ENCODE measurements around the gene BRF1. TPM values are rescaled to one million over a fixed set of nuclear protein-coding genes. Genes with fewer than 3 reads are reported as not detected.

The BRF1 gene
- total RNA-seq, 1 experiment from 2014 or later = 41.8 TPM

DNA sequence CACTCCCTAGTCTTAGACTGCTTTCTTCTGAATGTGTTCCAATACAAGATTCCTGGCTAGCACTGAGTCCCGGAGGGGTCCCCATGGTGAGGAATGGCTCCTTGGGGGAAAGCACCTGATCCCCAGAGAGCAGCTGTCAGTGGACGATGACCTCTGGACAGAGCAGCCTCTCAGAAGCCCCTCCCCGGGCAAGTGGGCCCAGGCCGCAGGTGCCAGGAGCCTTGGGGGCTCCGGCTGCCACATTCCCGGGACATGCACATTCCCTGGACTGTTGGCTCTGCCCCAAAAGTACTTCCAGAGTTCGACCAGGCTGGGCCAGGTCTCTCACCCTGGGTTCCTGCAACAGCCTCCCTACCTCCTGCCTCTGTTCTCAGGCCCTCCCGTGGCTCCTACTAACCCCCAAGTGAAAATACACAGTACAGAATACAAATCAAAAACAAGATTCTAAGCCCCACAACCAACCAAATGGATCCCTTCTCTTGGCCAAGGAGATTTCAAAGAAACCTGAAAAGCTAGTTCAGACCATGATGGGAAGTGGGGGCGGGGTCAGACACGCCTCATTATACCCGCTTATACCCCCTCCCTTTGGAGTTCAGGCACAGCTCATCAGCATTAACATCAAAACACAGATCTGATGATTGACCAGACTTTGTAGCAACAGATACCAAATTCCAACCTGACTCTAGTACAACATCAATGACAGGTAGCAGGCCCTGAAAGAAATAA lies 75.8 kb downstream of the BRF1 start:
- intact Hi-C loops (cut with micrococcal nuclease; ENCODE audit: unreplicated experiment) = no loop called here
- Histone ChIP-seq H3K27ac (ENCODE audit: low read depth, low read length, poor library complexity, severe bottlenecking) (no peak overlapping the region), H3K4me1 (ENCODE audit: insufficient read depth, low read length, poor library complexity, severe bottlenecking) (no peaks in the 10 kb centered on the region), H3K27me3 (replicated peaks; ENCODE audit: insufficient read depth, low read depth, low read length, poor library complexity) (no peaks in the 10 kb centered on the region), H3K4me3 (ENCODE audit: low read depth, low read length, poor library complexity, severe bottlenecking) (no peak overlapping the region), H3K36me3 (ENCODE audit: insufficient read depth, low read length, poor library complexity, severe bottlenecking) (peaks cover 12% of the 10 kb centered on the region), H3K9me3 (ENCODE audit: low read depth, low read length, poor library complexity, severe bottlenecking) (no peaks in the 10 kb centered on the region)
- POLR2A ChIA-PET (ENCODE audit: low non-redundant PET) = no interaction called here
- CTCF ChIA-PET = no interaction called here
- BruUV-seq (replicated peaks) = no TSS peak
- no peak for DNase-seq (ENCODE audit: low spot score)
- TF ChIP-seq EZH2 (IDR thresholded peaks at IDR 0.05; ENCODE audit: borderline replicate concordance, low read depth, low read length, poor library complexity, severe bottlenecking) = no peak
- TF ChIP-seq, protein P1, sequence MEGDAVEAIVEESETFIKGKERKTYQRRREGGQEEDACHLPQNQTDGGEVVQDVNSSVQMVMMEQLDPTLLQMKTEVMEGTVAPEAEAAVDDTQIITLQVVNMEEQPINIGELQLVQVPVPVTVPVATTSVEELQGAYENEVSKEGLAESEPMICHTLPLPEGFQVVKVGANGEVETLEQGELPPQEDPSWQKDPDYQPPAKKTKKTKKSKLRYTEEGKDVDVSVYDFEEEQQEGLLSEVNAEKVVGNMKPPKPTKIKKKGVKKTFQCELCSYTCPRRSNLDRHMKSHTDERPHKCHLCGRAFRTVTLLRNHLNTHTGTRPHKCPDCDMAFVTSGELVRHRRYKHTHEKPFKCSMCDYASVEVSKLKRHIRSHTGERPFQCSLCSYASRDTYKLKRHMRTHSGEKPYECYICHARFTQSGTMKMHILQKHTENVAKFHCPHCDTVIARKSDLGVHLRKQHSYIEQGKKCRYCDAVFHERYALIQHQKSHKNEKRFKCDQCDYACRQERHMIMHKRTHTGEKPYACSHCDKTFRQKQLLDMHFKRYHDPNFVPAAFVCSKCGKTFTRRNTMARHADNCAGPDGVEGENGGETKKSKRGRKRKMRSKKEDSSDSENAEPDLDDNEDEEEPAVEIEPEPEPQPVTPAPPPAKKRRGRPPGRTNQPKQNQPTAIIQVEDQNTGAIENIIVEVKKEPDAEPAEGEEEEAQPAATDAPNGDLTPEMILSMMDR (conservative IDR thresholded peaks at IDR 0.05; ENCODE audit: low read depth, low read length) = no peak

- Histone ChIP-seq H3K36me3 (ENCODE audit: insufficient read depth, low read length, poor library complexity, severe bottlenecking) (peaks cover 12% of the 10 kb centered on the region), H3K9me3 (ENCODE audit: low read depth, low read length, poor library complexity, severe bottlenecking) (no peaks in the 10 kb centered on the region), H3K27ac (ENCODE audit: low read depth, low read length, poor library complexity, severe bottlenecking) (no peak overlapping the region), H3K4me1 (ENCODE audit: insufficient read depth, low read length, poor library complexity, severe bottlenecking) (no peaks in the 10 kb centered on the region), H3K4me3 (ENCODE audit: low read depth, low read length, poor library complexity, severe bottlenecking) (no peak overlapping the region), H3K27me3 (replicated peaks; ENCODE audit: insufficient read depth, low read depth, low read length, poor library complexity) (no peaks in the 10 kb centered on the region)
- intact Hi-C loops (cut with micrococcal nuclease; ENCODE audit: unreplicated experiment) = no loop called here
- POLR2A ChIA-PET (ENCODE audit: low non-redundant PET) = no interaction called here
- CTCF ChIA-PET = no interaction called here
- no TSS peak for BruUV-seq (replicated peaks)
- no peak for DNase-seq (ENCODE audit: low spot score)
- no peak for TF ChIP-seq EZH2 (IDR thresholded peaks at IDR 0.05; ENCODE audit: borderline replicate concordance, low read depth, low read length, poor library complexity, severe bottlenecking)
- TF ChIP-seq, protein P1 (conservative IDR thresholded peaks at IDR 0.05; ENCODE audit: low read depth, low read length) = no peak
Observed at GRCh38 chr14:105223770-105224544, 76.8 kb downstream of the BRF1 start.

DNA sequence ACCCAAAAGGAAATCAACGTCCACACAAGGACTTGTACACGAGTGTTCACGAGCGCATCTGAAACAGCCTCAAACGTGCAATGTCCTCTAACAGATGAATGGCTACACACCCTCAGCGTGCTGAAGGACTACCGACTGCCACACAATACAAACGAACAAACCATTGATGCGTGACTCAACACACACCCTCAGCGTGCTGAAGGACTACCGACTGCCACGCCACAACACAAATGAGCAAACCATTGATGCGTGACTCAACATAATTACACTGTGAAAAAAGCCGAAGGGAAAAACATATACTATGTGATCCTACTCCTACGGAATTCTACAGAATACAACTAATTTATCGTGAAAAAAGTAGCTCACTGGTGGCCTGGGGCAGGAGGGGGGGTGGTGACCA lies 77.5 kb downstream of the BRF1 start:
- POLR2A ChIA-PET (ENCODE audit: low non-redundant PET) = no interaction called here
- no peak overlapping the region for H3K27ac ChIP-seq (ENCODE audit: low read depth, low read length, poor library complexity, severe bottlenecking)
- TF ChIP-seq EZH2 (IDR thresholded peaks at IDR 0.05; ENCODE audit: borderline replicate concordance, low read depth, low read length, poor library complexity, severe bottlenecking) = no peak
- TF ChIP-seq, protein P1 (conservative IDR thresholded peaks at IDR 0.05; ENCODE audit: low read depth, low read length) = no peak
- H3K9me3 ChIP-seq (ENCODE audit: low read depth, low read length, poor library complexity, severe bottlenecking) = no peaks in the 10 kb centered on the region
- intact Hi-C loops (cut with micrococcal nuclease; ENCODE audit: unreplicated experiment) = no loop called here
- DNase-seq (ENCODE audit: low spot score) = no peak
- H3K36me3 ChIP-seq (ENCODE audit: insufficient read depth, low read length, poor library complexity, severe bottlenecking) = peaks cover 13% of the 10 kb centered on the region
- BruUV-seq (replicated peaks) = no TSS peak
- CTCF ChIA-PET = no interaction called here
- H3K4me3 ChIP-seq (ENCODE audit: low read depth, low read length, poor library complexity, severe bottlenecking) = no peak overlapping the region
- H3K27me3 ChIP-seq (replicated peaks; ENCODE audit: insufficient read depth, low read depth, low read length, poor library complexity) = no peaks in the 10 kb centered on the region
- no peaks in the 10 kb centered on the region for H3K4me1 ChIP-seq (ENCODE audit: insufficient read depth, low read length, poor library complexity, severe bottlenecking)

Data from A673 (cell line).